ENCODE results near the gene PLEKHG4B. TPM values are rescaled to one million over a fixed set of nuclear protein-coding genes. Genes with fewer than 3 reads are reported as not detected.

PLEKHG4B gene
- polyA plus RNA-seq, 1 donor (not counting 4 experiments of a cell fraction or from before 2014, with no cell fraction given), result not detected

DNA sequence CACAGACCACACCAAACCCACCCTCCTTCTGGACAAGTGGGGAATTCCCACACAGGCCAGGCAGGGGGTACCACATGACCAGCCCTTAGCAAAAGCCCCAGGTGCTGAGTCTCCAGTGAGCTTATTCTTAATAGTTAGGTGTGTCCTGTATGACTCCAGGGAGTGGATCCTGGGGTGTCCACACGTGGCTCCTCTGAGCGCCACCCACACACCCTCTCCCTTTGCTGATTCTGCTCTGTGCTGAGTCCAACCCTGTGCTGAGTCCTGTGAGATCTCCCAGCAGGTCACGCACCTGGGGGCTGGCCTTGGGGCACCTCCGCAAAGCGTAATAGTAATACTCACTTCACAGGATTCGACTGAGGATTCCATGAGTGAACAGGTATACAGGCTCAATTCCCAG is 112.0 kb downstream of the PLEKHG4B start:
- peaks cover 10 to 22% of the 10 kb centered on the region in 2 experiments for H3K36me3 ChIP-seq (ENCODE audit: control insufficient read depth in 2 of 2, extremely low read depth in 1 of 2, insufficient read depth in 2 of 2, low read length in 2 of 2)
- no peaks in the 10 kb centered on the region for H3K9me3 ChIP-seq (ENCODE audit: control insufficient read depth, low read depth, low read length)
- no peaks in the 10 kb centered on the region for H3K4me1 ChIP-seq (ENCODE audit: control insufficient read depth, extremely low read depth, insufficient read depth, low read length)
- no peak for DNase-seq (ENCODE audit: low read depth, low spot score)
- H3K9ac ChIP-seq (ENCODE audit: control insufficient read depth, extremely low read depth, insufficient read depth, low read length), result no peak overlapping the region
- FAIRE-seq, result no peak
- H3K79me2 ChIP-seq (ENCODE audit: control insufficient read depth, insufficient read depth, low read length), result peaks cover 26% of the 10 kb centered on the region
- no peaks in the 10 kb centered on the region for H3K9me1 ChIP-seq (ENCODE audit: control insufficient read depth, extremely low read depth, insufficient read depth, low read length)
- H3K4me3 ChIP-seq (ENCODE audit: control insufficient read depth in 2 of 3, extremely low read depth in 1 of 3, insufficient read depth in 2 of 3, low read depth in 1 of 3, low read length in 3 of 3), result no peak overlapping the region
- dilution Hi-C loops (cut with MboI; ENCODE audit: extremely low pct_ligation_motif_present, low sequenced_read_pairs), result no loop called here
- no peak overlapping the region for H3K27ac ChIP-seq (ENCODE audit: control insufficient read depth, insufficient read depth, low read length)
- peaks cover 2% of the 10 kb centered on the region for H4K20me1 ChIP-seq (ENCODE audit: control insufficient read depth, extremely low read depth, insufficient read depth, low read length)
- TF ChIP-seq CTCF (optimal IDR thresholded peaks at IDR 0.05 in 1 of 3, IDR thresholded peaks at IDR 0.05 in 1 of 3, conservative IDR thresholded peaks at IDR 0.05 in 1 of 3; ENCODE audit: extremely low read depth in 1 of 3, insufficient read depth in 2 of 3, low read length in 3 of 3), result no peak
- TF ChIP-seq EZH2 (IDR thresholded peaks at IDR 0.05; ENCODE audit: low read length), result no peak
- H3K27me3 ChIP-seq (ENCODE audit: control insufficient read depth, extremely low read depth, insufficient read depth, low read length), result no peaks in the 10 kb centered on the region
- H2AFZ ChIP-seq (ENCODE audit: control insufficient read depth, low read length), result no peak overlapping the region
- no peak overlapping the region for H3K4me2 ChIP-seq (ENCODE audit: control insufficient read depth, extremely low read depth, insufficient read depth, low read depth, low read length)

- H3K4me3 ChIP-seq (ENCODE audit: control insufficient read depth in 2 of 3, extremely low read depth in 1 of 3, insufficient read depth in 2 of 3, low read depth in 1 of 3, low read length in 3 of 3), result no peak overlapping the region
- FAIRE-seq (no peak), DNase-seq (ENCODE audit: low read depth, low spot score) (no peak)
- dilution Hi-C loops (cut with MboI; ENCODE audit: extremely low pct_ligation_motif_present, low sequenced_read_pairs), result no loop called here
- no peaks in the 10 kb centered on the region for H3K9me3 ChIP-seq (ENCODE audit: control insufficient read depth, low read depth, low read length)
- H3K9ac ChIP-seq (ENCODE audit: control insufficient read depth, extremely low read depth, insufficient read depth, low read length), result no peak overlapping the region
- no peaks in the 10 kb centered on the region for H3K4me1 ChIP-seq (ENCODE audit: control insufficient read depth, extremely low read depth, insufficient read depth, low read length)
- no peaks in the 10 kb centered on the region for H3K9me1 ChIP-seq (ENCODE audit: control insufficient read depth, extremely low read depth, insufficient read depth, low read length)
- TF ChIP-seq EZH2 (IDR thresholded peaks at IDR 0.05; ENCODE audit: low read length), result no peak
- no peak for TF ChIP-seq CTCF (optimal IDR thresholded peaks at IDR 0.05 in 1 of 3, IDR thresholded peaks at IDR 0.05 in 1 of 3, conservative IDR thresholded peaks at IDR 0.05 in 1 of 3; ENCODE audit: extremely low read depth in 1 of 3, insufficient read depth in 2 of 3, low read length in 3 of 3)
- peaks cover 26% of the 10 kb centered on the region for H3K79me2 ChIP-seq (ENCODE audit: control insufficient read depth, insufficient read depth, low read length)
- no peak overlapping the region for H3K27ac ChIP-seq (ENCODE audit: control insufficient read depth, insufficient read depth, low read length)
- no peak overlapping the region for H2AFZ ChIP-seq (ENCODE audit: control insufficient read depth, low read length)
- H3K27me3 ChIP-seq (ENCODE audit: control insufficient read depth, extremely low read depth, insufficient read depth, low read length), result no peaks in the 10 kb centered on the region
- H3K4me2 ChIP-seq (ENCODE audit: control insufficient read depth, extremely low read depth, insufficient read depth, low read depth, low read length), result no peak overlapping the region
- H3K36me3 ChIP-seq (ENCODE audit: control insufficient read depth in 2 of 2, extremely low read depth in 1 of 2, insufficient read depth in 2 of 2, low read length in 2 of 2), result peaks cover 10 to 22% of the 10 kb centered on the region in 2 experiments
- peaks cover 2% of the 10 kb centered on the region for H4K20me1 ChIP-seq (ENCODE audit: control insufficient read depth, extremely low read depth, insufficient read depth, low read length)
Measured at GRCh38 chr5:204462-204861, 112.5 kb downstream of the PLEKHG4B start.

Data from keratinocyte (primary cell).